ENCODE data around the gene OR4B1. TPM values are rescaled to one million over a fixed set of nuclear protein-coding genes. Genes with fewer than 3 reads are reported as not detected.

OR4B1 gene
- total and polyA plus RNA-seq, 2 experiments from 2014 or later: not detected

DNA sequence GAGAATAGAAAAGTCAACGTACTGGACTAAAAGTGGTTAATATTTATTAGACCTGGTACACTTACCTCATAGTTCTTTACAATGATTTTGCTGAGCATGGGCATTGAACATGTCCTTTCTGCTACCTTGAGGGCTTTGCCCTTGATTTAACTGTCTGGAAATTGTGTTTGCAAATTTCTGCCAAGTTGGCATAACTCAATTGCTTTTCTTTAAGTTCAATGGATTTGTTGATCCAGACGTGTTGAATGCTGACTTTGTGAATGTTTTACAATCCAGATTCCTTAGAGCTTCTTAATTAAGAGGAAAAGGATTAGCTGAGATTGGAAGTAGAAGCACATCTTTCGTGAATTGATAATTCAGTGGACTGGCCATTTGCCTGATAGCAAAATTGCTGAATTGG is 21.1 kb downstream of the OR4B1 start:
- Histone ChIP-seq H3K27ac (no peak overlapping the region), H3K4me1 (ENCODE audit: low read depth) (no peaks in the 10 kb centered on the region), H3K4me3 (no peak overlapping the region), H3K9me3 (ENCODE audit: low read depth) (peaks cover 6% of the 10 kb centered on the region), H3K27me3 (no peaks in the 10 kb centered on the region), H3K36me3 (no peaks in the 10 kb centered on the region)
- no peak for DNase-seq (ENCODE audit: low read depth in 1 of 2, low spot score in 1 of 2)
- TF ChIP-seq, protein P1, sequence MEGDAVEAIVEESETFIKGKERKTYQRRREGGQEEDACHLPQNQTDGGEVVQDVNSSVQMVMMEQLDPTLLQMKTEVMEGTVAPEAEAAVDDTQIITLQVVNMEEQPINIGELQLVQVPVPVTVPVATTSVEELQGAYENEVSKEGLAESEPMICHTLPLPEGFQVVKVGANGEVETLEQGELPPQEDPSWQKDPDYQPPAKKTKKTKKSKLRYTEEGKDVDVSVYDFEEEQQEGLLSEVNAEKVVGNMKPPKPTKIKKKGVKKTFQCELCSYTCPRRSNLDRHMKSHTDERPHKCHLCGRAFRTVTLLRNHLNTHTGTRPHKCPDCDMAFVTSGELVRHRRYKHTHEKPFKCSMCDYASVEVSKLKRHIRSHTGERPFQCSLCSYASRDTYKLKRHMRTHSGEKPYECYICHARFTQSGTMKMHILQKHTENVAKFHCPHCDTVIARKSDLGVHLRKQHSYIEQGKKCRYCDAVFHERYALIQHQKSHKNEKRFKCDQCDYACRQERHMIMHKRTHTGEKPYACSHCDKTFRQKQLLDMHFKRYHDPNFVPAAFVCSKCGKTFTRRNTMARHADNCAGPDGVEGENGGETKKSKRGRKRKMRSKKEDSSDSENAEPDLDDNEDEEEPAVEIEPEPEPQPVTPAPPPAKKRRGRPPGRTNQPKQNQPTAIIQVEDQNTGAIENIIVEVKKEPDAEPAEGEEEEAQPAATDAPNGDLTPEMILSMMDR (IDR thresholded peaks at IDR 0.05; ENCODE audit: low read depth, low read length): no peak

DNA sequence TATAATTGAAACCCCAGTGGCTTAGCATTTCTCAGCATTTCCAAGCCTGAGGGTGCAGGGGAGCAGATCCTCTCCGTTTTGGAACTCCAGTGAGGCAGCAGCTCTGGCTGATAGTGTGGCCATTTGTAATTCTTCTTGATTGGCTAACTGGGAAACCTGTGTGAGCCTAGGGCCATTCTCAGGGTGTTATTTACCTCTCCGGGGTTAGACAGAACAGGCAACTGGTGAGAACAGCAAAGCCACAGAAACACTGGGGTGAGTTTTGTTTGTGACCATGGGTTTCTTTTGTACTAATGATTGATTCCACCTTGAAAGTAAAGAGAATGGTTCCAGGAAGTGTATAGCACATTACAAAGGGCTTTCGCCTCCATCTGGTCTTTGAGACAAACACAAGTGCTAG is 25.9 kb downstream of the OR4B1 start:
- no peak for DNase-seq (ENCODE audit: low read depth in 1 of 2, low spot score in 1 of 2)
- H3K4me1 ChIP-seq (ENCODE audit: low read depth): no peaks in the 10 kb centered on the region
- peaks cover 6% of the 10 kb centered on the region for H3K9me3 ChIP-seq (ENCODE audit: low read depth)
- TF ChIP-seq, protein P1 (IDR thresholded peaks at IDR 0.05; ENCODE audit: low read depth, low read length): no peak
- H3K27ac ChIP-seq: no peak overlapping the region
- no peaks in the 10 kb centered on the region for H3K27me3 ChIP-seq
- H3K4me3 ChIP-seq: no peak overlapping the region
- H3K36me3 ChIP-seq: no peaks in the 10 kb centered on the region

DNA sequence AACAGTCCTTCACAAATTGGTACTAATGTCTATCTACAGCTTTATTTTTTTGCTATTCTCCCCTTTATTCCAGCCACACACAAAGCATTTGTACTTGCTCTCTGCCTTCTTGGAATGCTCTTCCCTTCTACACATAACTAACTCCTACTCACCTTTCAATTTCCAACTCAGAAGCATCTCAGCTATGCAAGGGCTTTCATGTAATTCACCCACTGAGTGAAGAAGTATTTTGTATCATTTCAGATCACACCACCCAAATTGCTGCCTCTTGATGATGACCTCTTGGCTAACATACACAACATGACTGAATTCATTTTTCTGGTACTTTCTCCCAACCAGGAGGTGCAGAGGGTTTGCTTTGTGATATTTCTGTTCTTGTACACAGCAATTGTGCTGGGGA is 28.2 kb downstream of the OR4B1 start, which contains the start of gene OR4X2:
Gene OR4X2, plus strand, starts transcription at position 301 of the 400 bp plus-strand sequence. Its CDS starts 0 bp downstream, at position 301.
- no peaks in the 10 kb centered on the region for H3K4me1 ChIP-seq (ENCODE audit: low read depth)
- no peaks in the 10 kb centered on the region for H3K9me3 ChIP-seq (ENCODE audit: low read depth)
- H3K27ac ChIP-seq: no peak within 1 kb of the TSS
- TF ChIP-seq, protein P1 (IDR thresholded peaks at IDR 0.05; ENCODE audit: low read depth, low read length): no peak
- no peak within 1 kb of the TSS for H3K4me3 ChIP-seq
- DNase-seq (ENCODE audit: low read depth in 1 of 2, low spot score in 1 of 2): no peak
- no peaks in the 10 kb centered on the region for H3K27me3 ChIP-seq
- no peaks in the 10 kb centered on the region for H3K36me3 ChIP-seq

GRCh38 chr11:48248902-48249301 is 32.3 kb downstream of the OR4B1 start:
- Histone ChIP-seq H3K9me3 (ENCODE audit: low read depth) (peaks cover 2% of the 10 kb centered on the region), H3K36me3 (no peaks in the 10 kb centered on the region), H3K27ac (no peak overlapping the region), H3K4me1 (ENCODE audit: low read depth) (no peaks in the 10 kb centered on the region), H3K4me3 (no peak overlapping the region), H3K27me3 (no peaks in the 10 kb centered on the region)
- TF ChIP-seq, protein P1 (IDR thresholded peaks at IDR 0.05; ENCODE audit: low read depth, low read length): no peak
- DNase-seq (ENCODE audit: low read depth in 1 of 2, low spot score in 1 of 2): no peak

GRCh38 chr11:48261600-48261999 is 45.0 kb downstream of the OR4B1 start:
- Histone ChIP-seq H3K9me3 (ENCODE audit: low read depth) (peaks cover 3% of the 10 kb centered on the region), H3K27ac (no peak overlapping the region), H3K27me3 (no peaks in the 10 kb centered on the region), H3K36me3 (no peaks in the 10 kb centered on the region), H3K4me1 (ENCODE audit: low read depth) (no peaks in the 10 kb centered on the region), H3K4me3 (no peak overlapping the region)
- DNase-seq (ENCODE audit: low read depth in 1 of 2, low spot score in 1 of 2): no peak
- TF ChIP-seq, protein P1 (IDR thresholded peaks at IDR 0.05; ENCODE audit: low read depth, low read length): no peak
